H1 (cell line): ENCODE measurements around the gene SYNGR3. TPM values are rescaled to one million over a fixed set of nuclear protein-coding genes. Genes with fewer than 3 reads are reported as not detected.

ENCODE experiments used
- CTCF ChIA-PET: fragments of 300-600 bp; sonication (Branson Sonifier 250); formaldehyde crosslinking; loops from one replicate; lab custom pipeline; 2021; ENCODE audit not compliant: partially characterized antibody; lab: Charles Lee
- POLR2A ChIA-PET: fragments of 300-600 bp; sonication (Branson Sonifier 250); formaldehyde crosslinking; loops from one replicate; lab custom pipeline; 2021; ENCODE audit warnings: inconsistent platforms; ENCODE audit not compliant: partially characterized antibody; lab: Charles Lee
- DNase-seq, 2 experiments: peaks; one replicate each; pipeline versions ENCODE4 v3.0.0 to v3.0.0-alpha.2; 2010 to 2022; ENCODE audit warnings: low spot score in 2 of 2, low read depth in 1 of 2, mixed read lengths in 1 of 2
- FAIRE-seq: peaks from 2 replicates; lab custom pipeline; 2011; peaks lifted over from hg19 to GRCh38; lab: Jason Lieb, UNC
- H2AFZ ChIP-seq: 2 replicates; pipeline ENCODE4 v1.8.1; 2012; ENCODE audit warnings: low read length, inconsistent platforms
- H2AK5ac ChIP-seq: 2 replicates; pipeline ENCODE4 v1.6.1; 2013; ENCODE audit warnings: low read depth, low read length
- H2BK120ac ChIP-seq: replicated peaks from 2 replicates; pipeline ENCODE3; 2013; ENCODE audit warnings: low read depth, low read length, inconsistent platforms
- H2BK12ac ChIP-seq: 2 replicates; pipeline ENCODE4 v1.6.1; 2013; ENCODE audit warnings: low read depth, low read length
- H2BK15ac ChIP-seq: 2 replicates; pipeline ENCODE4 v1.6.1; 2013; ENCODE audit warnings: low read length
- H2BK20ac ChIP-seq: 2 replicates; pipeline ENCODE4 v1.6.1; 2013; ENCODE audit warnings: low read length
- H2BK5ac ChIP-seq: 2 replicates; pipeline ENCODE4 v1.6.1; 2013; ENCODE audit warnings: low read depth, low read length
- H3K14ac ChIP-seq: 2 replicates; pipeline ENCODE4 v1.6.1; 2013; ENCODE audit warnings: inconsistent platforms; ENCODE audit not compliant: insufficient read length
- H3K18ac ChIP-seq: 2 replicates; pipeline ENCODE4 v1.6.1; 2013; ENCODE audit warnings: low read length; ENCODE audit errors: extremely low read depth
- H3K23ac ChIP-seq: 2 replicates; pipeline ENCODE4 v1.6.1; 2013; ENCODE audit warnings: inconsistent platforms; ENCODE audit not compliant: insufficient read length
- H3K23me2 ChIP-seq: 2 replicates; pipeline ENCODE4 v1.6.1; 2013; ENCODE audit warnings: low read depth, low read length
- H3K27ac ChIP-seq: 2 replicates; pipeline ENCODE4 v1.6.1; 2011; ENCODE audit warnings: low read depth, low read length, inconsistent platforms
- H3K27me3 ChIP-seq, 4 experiments: replicated peaks in 1 of 4; 1 replicate in 1 of 4; 2 replicates in 3 of 4; pipeline versions ENCODE4 v1.6.1 to v1.8.1; 2011 to 2013; ENCODE audit warnings: low read length in 3 of 4, mild to moderate bottlenecking in 3 of 4, inconsistent platforms in 2 of 4, mixed read lengths in 2 of 4, moderate library complexity in 1 of 4; ENCODE audit not compliant: control insufficient read depth in 3 of 4, insufficient read depth in 3 of 4; ENCODE audit errors: extremely low read depth in 1 of 4
- H3K36me3 ChIP-seq, 4 experiments: 2 replicates each; pipeline versions ENCODE4 v1.6.1 to v1.8.1; 2011 to 2013; ENCODE audit warnings: mild to moderate bottlenecking in 4 of 4, low read length in 3 of 4, moderate library complexity in 2 of 4, control low read depth in 1 of 4, inconsistent platforms in 1 of 4; ENCODE audit not compliant: insufficient read depth in 4 of 4, control insufficient read depth in 2 of 4
- H3K4ac ChIP-seq: replicated peaks from 2 replicates; pipeline ENCODE3; 2013; ENCODE audit warnings: low read length, low read depth, mixed read lengths, inconsistent platforms; ENCODE audit not compliant: insufficient read length
- H3K4me1 ChIP-seq, 4 experiments: replicated peaks in 1 of 4; 1 replicate in 1 of 4; 2 replicates in 3 of 4; pipeline versions ENCODE4 v1.6.1 to v1.8.1; 2011 to 2013; ENCODE audit warnings: low read length in 3 of 4, inconsistent platforms in 2 of 4, mixed read lengths in 1 of 4; ENCODE audit not compliant: insufficient read depth in 4 of 4, control insufficient read depth in 3 of 4
- H3K4me2 ChIP-seq, 2 experiments: 2 replicates each; pipeline versions ENCODE4 v1.6.1 to v1.8.1; 2011 to 2013; ENCODE audit warnings: low read depth in 2 of 2, low read length in 2 of 2, control low read depth in 1 of 2, inconsistent platforms in 1 of 2, mild to moderate bottlenecking in 1 of 2; ENCODE audit not compliant: insufficient read depth in 1 of 2
- H3K4me3 ChIP-seq, 4 experiments: fragments of 200-600, 300-600 bp in 1 of 4; sonication (generic), shearing (Covaris generic), sonication (Bioruptor Twin) in 1 of 4; 2 replicates each; pipeline versions ENCODE4 v1.5.1 to v1.8.1; 2011 to 2016; ENCODE audit warnings: low read length in 4 of 4, low read depth in 3 of 4, control low read depth in 2 of 4, inconsistent platforms in 2 of 4, mild to moderate bottlenecking in 2 of 4, mixed read lengths in 1 of 4, moderate library complexity in 1 of 4; ENCODE audit not compliant: insufficient read depth in 2 of 4; ENCODE audit errors: extremely low read depth in 1 of 4
- H3K56ac ChIP-seq: replicated peaks from 2 replicates; pipeline ENCODE3; 2013; ENCODE audit warnings: low read depth, mild to moderate bottlenecking, mixed read lengths, low read length, inconsistent platforms; ENCODE audit not compliant: insufficient read length
- H3K79me1 ChIP-seq: 2 replicates; pipeline ENCODE4 v1.6.1; 2013; ENCODE audit warnings: low read depth, low read length, control low read depth
- H3K79me2 ChIP-seq, 2 experiments: 2 replicates each; pipeline versions ENCODE4 v1.6.1 to v1.8.1; 2012 to 2013; ENCODE audit warnings: low read length in 2 of 2, mild to moderate bottlenecking in 2 of 2, inconsistent platforms in 1 of 2; ENCODE audit not compliant: insufficient read depth in 2 of 2, control insufficient read depth in 1 of 2
- H3K9ac ChIP-seq, 4 experiments: replicated peaks in 1 of 4; 1 replicate in 1 of 4; 2 replicates in 3 of 4; pipeline versions ENCODE4 v1.6.1 to v1.8.1; 2011 to 2013; ENCODE audit warnings: low read depth in 3 of 4, low read length in 3 of 4, control low read depth in 2 of 4, mild to moderate bottlenecking in 2 of 4, moderate library complexity in 2 of 4, inconsistent platforms in 1 of 4; ENCODE audit errors: extremely low read depth in 1 of 4
- H3K9me3 ChIP-seq, 2 experiments: 2 replicates each; pipeline versions ENCODE4 v1.6.1 to v1.8.1; 2012 to 2013; ENCODE audit warnings: mild to moderate bottlenecking in 2 of 2, moderate library complexity in 2 of 2, control low read depth in 1 of 2, inconsistent platforms in 1 of 2, low read depth in 1 of 2, low read length in 1 of 2, mixed read lengths in 1 of 2; ENCODE audit not compliant: insufficient read depth in 2 of 2
- H4K20me1 ChIP-seq, 2 experiments: replicated peaks in 1 of 2; 2 replicates each; pipeline versions ENCODE3 to v1.8.1; 2011 to 2013; ENCODE audit warnings: inconsistent platforms in 2 of 2, low read length in 2 of 2, mild to moderate bottlenecking in 1 of 2; ENCODE audit not compliant: insufficient read depth in 2 of 2, control insufficient read depth in 1 of 2
- H4K5ac ChIP-seq: 2 replicates; pipeline ENCODE4 v1.6.1; 2013; ENCODE audit warnings: low read length, low read depth, mixed read lengths, inconsistent platforms; ENCODE audit not compliant: insufficient read length
- H4K8ac ChIP-seq: 2 replicates; pipeline ENCODE4 v1.8.0; 2013; ENCODE audit warnings: mild to moderate bottlenecking, moderate library complexity, low read length, inconsistent platforms; ENCODE audit not compliant: insufficient read depth; ENCODE audit errors: extremely low read depth
- H4K91ac ChIP-seq: replicated peaks from 2 replicates; pipeline ENCODE3; 2013; ENCODE audit warnings: low read length, mixed read lengths, inconsistent platforms; ENCODE audit not compliant: insufficient read length
- BACH1 ChIP-seq: IDR thresholded peaks from 2 replicates; pipeline ENCODE4 v1.6.1; 2012; ENCODE audit warnings: low read length, improper control_type of control experiment
- BCL11A ChIP-seq, 2 experiments: IDR thresholded peaks; one replicate each; pipeline ENCODE4 v1.6.1; 2011; ENCODE audit warnings: low read depth in 2 of 2, low read length in 2 of 2, mild to moderate bottlenecking in 2 of 2
- BRCA1 ChIP-seq: IDR thresholded peaks from 2 replicates; pipeline ENCODE4 v1.6.1; 2012; ENCODE audit warnings: low read depth, low read length, improper control_type of control experiment
- CHD2 ChIP-seq: IDR thresholded peaks from 2 replicates; pipeline ENCODE4 v1.6.1; 2012; ENCODE audit warnings: low read length, improper control_type of control experiment
- EGR1 ChIP-seq: IDR thresholded peaks from 2 replicates; pipeline ENCODE4 v1.6.1; 2011; ENCODE audit warnings: low read depth, low read length, borderline replicate concordance
- EZH2 ChIP-seq: fragments of 200-600 bp; sonication (generic); IDR thresholded peaks from 2 replicates; pipeline ENCODE4 v1.7.1; 2012; ENCODE audit warnings: low read depth, mild to moderate bottlenecking, moderate library complexity, low read length, inconsistent platforms; ENCODE audit not compliant: severe bottlenecking
- GTF2F1 ChIP-seq: IDR thresholded peaks from 2 replicates; pipeline ENCODE4 v1.6.1; 2012; ENCODE audit warnings: low read depth, low read length, improper control_type of control experiment, borderline replicate concordance
- NANOG ChIP-seq: IDR thresholded peaks from 2 replicates; pipeline ENCODE4 v1.6.1; 2011; ENCODE audit warnings: low read length, low read depth, mild to moderate bottlenecking, inconsistent platforms; ENCODE audit not compliant: insufficient read depth, poor library complexity, severe bottlenecking
- POLR2A ChIP-seq, 2 experiments: IDR thresholded peaks; 1 replicate in 1 of 2; 2 replicates in 1 of 2; pipeline ENCODE4 v1.6.1; 2011; ENCODE audit warnings: low read depth in 2 of 2, low read length in 2 of 2, mild to moderate bottlenecking in 2 of 2; ENCODE audit errors: control extremely low read depth in 1 of 2
- POLR2AphosphoS5 ChIP-seq: IDR thresholded peaks from 2 replicates; pipeline ENCODE4 v1.6.1; 2011; ENCODE audit warnings: low read depth, low read length
- RBBP5 ChIP-seq: IDR thresholded peaks from 2 replicates; pipeline ENCODE4 v1.7.1; 2012; ENCODE audit warnings: low read depth, mild to moderate bottlenecking, inconsistent platforms, low read length, moderate library complexity, borderline replicate concordance
- WGBS, 2 experiments: shearing (Covaris generic) in 1 of 2; methylation state at CpG; one replicate each; pipeline versions ENCODE4 v1.1.6 to v1.1.7; 2013 to 2015; ENCODE audit warnings: low lambda C conversion rate in 2 of 2, mixed read lengths in 2 of 2, inconsistent platforms in 1 of 2, low coverage in 1 of 2, missing lambda C conversion rate in 1 of 2; ENCODE audit not compliant: insufficient replicate concordance in 2 of 2, insufficient coverage in 1 of 2, insufficient read length in 1 of 2; ENCODE audit errors: extremely low coverage in 1 of 2, missing lambda C conversion rate in 1 of 2; 5-methylcytosine and 5-hydroxymethylcytosine counted together
- polyA plus RNA-seq, 7 experiments: library from polyadenylated mRNA; depleted of rRNA in 3 of 7; stranded (reverse) in 5 of 7; unstranded in 2 of 7; fragments of >200 nt in 5 of 7; fragments of 200-250 nt in 2 of 7; gene quantifications; 1 replicate in 5 of 7; 2 replicates in 1 of 7; 4 replicates in 1 of 7; pipeline versions ENCODE4 v1.2.1 to v1.2.3, GENCODE V29; 2011 to 2013; ENCODE audit warnings: missing spikeins in 2 of 7, mixed read lengths in 2 of 7
- total RNA-seq: library from RNA; stranded (reverse); fragmentation: NEBNext Ultra II Directional; extraction: Animal tissue kit (Norgen Biotek cat#: 25700); gene quantifications from 2 replicates; pipeline ENCODE4 v1.2.1, GENCODE V29; 2021

SYNGR3 gene
- total and polyA plus RNA-seq, 2 of the 8 experiments (the other 6 are each of a cell fraction or from before 2014, with no cell fraction given) = 36.2 to 49.9 TPM

GRCh38 chr16:1983544-1984346, 6.0 kb upstream of the SYNGR3 start, which contains the start of gene GFER:
Gene GFER, plus strand, starts transcription at chr16:1984193. Its CDS starts 26 bp downstream, at chr16:1984219.
- peak within 1 kb of the TSS; percentile 61; the same call in 1 of the 2 replicates for H2BK15ac ChIP-seq
- H4K20me1 ChIP-seq = peaks cover 0 to 14% of the 10 kb centered on the region in 2 experiments
- H4K8ac ChIP-seq = peak within 1 kb of the TSS; percentile 89
- peaks cover 8 to 45% (median 43%) of the 10 kb centered on the region in 4 experiments; a peak in 6 of 7 replicates for H3K27me3 ChIP-seq
- FAIRE-seq (no peak), DNase-seq (peak; percentile 81 to 95)
- H3K4me3 ChIP-seq = peak within 1 kb of the TSS; percentile 52 to 96 (median 73)
- peaks cover 2 to 5% (median 3%) of the 10 kb centered on the region in 4 experiments; a peak in 3 of 8 replicates for H3K36me3 ChIP-seq
- peak within 1 kb of the TSS; percentile 71 for H3K18ac ChIP-seq
- peak within 1 kb of the TSS; percentile 33 for H3K4ac ChIP-seq
- H2BK5ac ChIP-seq = peak within 1 kb of the TSS; percentile 75; the same call in 1 of the 2 replicates
- 2% methylated on average over 75 of the region's 109 CpGs; no CpG with 5 or more reads in 1 of the 2 experiments for WGBS, 2 experiments
- H3K4me2 ChIP-seq = peak within 1 kb of the TSS; percentile 58 to 97
- H2AFZ ChIP-seq = peak within 1 kb of the TSS; percentile 15; the same call in 1 of the 2 replicates
- peak within 1 kb of the TSS; percentile 43; the same call in 1 of the 2 replicates for H3K27ac ChIP-seq
- H4K5ac ChIP-seq = peak within 1 kb of the TSS; percentile 33
- peak within 1 kb of the TSS; percentile 26 for H3K56ac ChIP-seq
- H3K23ac ChIP-seq = no peak within 1 kb of the TSS
- no peaks in the 10 kb centered on the region for H3K79me1 ChIP-seq
- ChIA-PET POLR2A (interaction anchor here (0.9 to 28.2 kb wide), 10 partner anchors 9 to 206 kb away, joined by 3 to 736 read pairs (median 4); partner anchors contain the start of genes NDUFB10, NTHL1, RNF151 and RPS2), CTCF (interaction anchor here (1.5 to 3.1 kb wide), 2 partner anchors 10 to 20 kb away, joined by 4 to 8 read pairs; no protein-coding TSS in a partner anchor)
- peak within 1 kb of the TSS; percentile 86; the same call in 1 of the 2 replicates for H2AK5ac ChIP-seq
- H3K79me2 ChIP-seq = peaks cover 0 to 9% of the 10 kb centered on the region in 2 experiments; a peak in 1 of 4 replicates
- H3K4me1 ChIP-seq = peaks cover 3 to 41% (median 26%) of the 10 kb centered on the region in 4 experiments
- H4K91ac ChIP-seq = no peak within 1 kb of the TSS
- H3K14ac ChIP-seq = no peak within 1 kb of the TSS
- no peaks in the 10 kb centered on the region for H3K9me3 ChIP-seq
- no peak within 1 kb of the TSS for H2BK120ac ChIP-seq
- peaks cover 26% of the 10 kb centered on the region for H3K23me2 ChIP-seq
- H2BK20ac ChIP-seq = no peak within 1 kb of the TSS
- H3K9ac ChIP-seq = peak within 1 kb of the TSS; percentile 70 to 91 (median 84)
- 0 out of 2 replicates have a peak within 1 kb of the TSS, but pooled peaks have one; percentile 50 for H2BK12ac ChIP-seq
- TF ChIP-seq BACH1 (peak; percentile 38; the same call in 1 of the 2 replicates), BCL11A (IDR thresholded peaks at IDR 0.05; ENCODE audit: low read depth in 2 of 2, low read length in 2 of 2) (no peak), BRCA1 (no peak), NANOG (no peak), POLR2AphosphoS5 (peak; percentile 41; the same call in 1 of the 2 replicates), CHD2 (no peak), POLR2A (IDR thresholded peaks at IDR 0.05; ENCODE audit: control extremely low read depth in 1 of 2, low read depth in 2 of 2, low read length in 2 of 2) (peak in 1 of 2 experiments; percentile 93; a peak in 2 of 3 replicates), GTF2F1 (no peak), EZH2 (no peak), RBBP5 (peak; percentile 85; the same call in 1 of the 2 replicates), EGR1 (no peak; the same call in 1 of the 2 replicates)
